CD4-positive, alpha-beta T cell (primary cell): ENCODE results near the gene EIPR1. TPM values are rescaled to one million over a fixed set of nuclear protein-coding genes. Genes with fewer than 3 reads are reported as not detected.
A peak's percentile ranks its signal among the peaks of the same experiment; 100 is the strongest.

Experiments used
- ATAC-seq: fragments of 200-7000 bp; cut with Tn5 transposase; one replicate; pipeline ENCODE4 v1.10.0; 2022; ENCODE audit warnings: mild to moderate bottlenecking; ENCODE audit not compliant: poor library complexity
- CTCF ChIA-PET: fragments of 350-600 bp; sonication (Branson Sonifier 250); formaldehyde crosslinking; loops from one replicate; lab custom pipeline; 2021; ENCODE audit warnings: antibody characterized with exemption, inconsistent platforms; lab: Charles Lee
- POLR2A ChIA-PET: fragments of 350-600 bp; sonication (Branson Sonifier 250); formaldehyde crosslinking; loops from one replicate; lab custom pipeline; 2021; ENCODE audit warnings: antibody characterized with exemption, inconsistent platforms; lab: Charles Lee
- DNase-seq, 14 experiments: peaks; one replicate each; pipeline ENCODE4 v3.0.0-alpha.2; 2013 to 2020; ENCODE audit warnings: mixed read lengths in 2 of 14
- H3K27ac ChIP-seq, 2 donors: one replicate each; pipeline versions ENCODE4 v1.5.1 to v1.7.0; 2013; ENCODE audit warnings: low read length in 2 of 2, low read depth in 1 of 2, mild to moderate bottlenecking in 1 of 2
- H3K27me3 ChIP-seq, 2 experiments: 1 replicate in 1 of 2; 2 replicates in 1 of 2; pipeline versions ENCODE4 v1.6.1 to v1.7.0; 2013; ENCODE audit warnings: low read length in 2 of 2, control low read depth in 1 of 2, mild to moderate bottlenecking in 1 of 2, moderate library complexity in 1 of 2; ENCODE audit not compliant: insufficient read depth in 2 of 2, control insufficient read depth in 1 of 2
- H3K36me3 ChIP-seq: one replicate; pipeline ENCODE4 v1.6.1; 2013; ENCODE audit warnings: low read length, control low read depth; ENCODE audit not compliant: insufficient read depth
- H3K4me1 ChIP-seq: one replicate; pipeline ENCODE4 v1.6.1; 2013; ENCODE audit warnings: low read length, control low read depth; ENCODE audit not compliant: insufficient read depth
- H3K4me3 ChIP-seq: one replicate; pipeline ENCODE4 v1.5.1; 2013; ENCODE audit warnings: mild to moderate bottlenecking, low read length, moderate library complexity
- H3K9me3 ChIP-seq, 2 experiments: 1 replicate in 1 of 2; 2 replicates in 1 of 2; pipeline versions ENCODE4 v1.6.1 to v1.7.0; 2013; ENCODE audit warnings: low read length in 2 of 2, mild to moderate bottlenecking in 2 of 2, control low read depth in 1 of 2, moderate library complexity in 1 of 2; ENCODE audit not compliant: control insufficient read depth in 1 of 2, insufficient read depth in 1 of 2
- H3K27ac Mint-ChIP-seq: one replicate; pipeline ENCODE4 v1.8.0; 2020; ENCODE audit warnings: mixed read lengths
- H3K27me3 Mint-ChIP-seq: one replicate; pipeline ENCODE4 v1.8.0; 2021; ENCODE audit warnings: mixed read lengths
- H3K36me3 Mint-ChIP-seq: one replicate; pipeline ENCODE4 v1.8.0; 2021; ENCODE audit warnings: low read depth, mixed read lengths
- H3K4me1 Mint-ChIP-seq: one replicate; pipeline ENCODE4 v1.8.0; 2021; ENCODE audit warnings: low read depth, mixed read lengths
- H3K4me3 Mint-ChIP-seq: one replicate; pipeline ENCODE4 v1.8.0; 2020; ENCODE audit warnings: mild to moderate bottlenecking, mixed read lengths
- H3K9me3 Mint-ChIP-seq: one replicate; pipeline ENCODE4 v1.8.0; 2020; ENCODE audit warnings: mixed read lengths
- intact Hi-C, 2 experiments: fragments of 100-400 bp; cut with DNase I in 1 of 2; cut with micrococcal nuclease in 1 of 2; formaldehyde crosslinking; loops; one replicate each; pipeline versions ENCODE4 v1.15.1 to v1.9.0; 2023 to 2025; cut with DNase I, micrococcal nuclease
- total RNA-seq, 174 experiments: library from RNA in 2 of 174; stranded (reverse) in 2 of 174; gene quantifications; one replicate each; pipeline ENCODE4 v1.2.3 and lab custom pipeline; 2021 to 2026
- TF ChIP-seq, protein P1 (sequence below): fragments of 200-600 bp; IDR thresholded peaks from one replicate; pipeline ENCODE4 v1.8.0; 2022; ENCODE audit warnings: antibody characterized with exemption, mild to moderate bottlenecking

EIPR1 gene
- total RNA-seq, 2 experiments from 2014 or later = 11.0 to 12.4 TPM

GRCh38 chr2:3173031-3173430 lies 204.6 kb downstream of the EIPR1 start:
- no peak overlapping the region for H3K4me3 Mint-ChIP-seq
- H3K27ac Mint-ChIP-seq = no peak overlapping the region
- peaks cover 49% of the 10 kb centered on the region for H3K36me3 Mint-ChIP-seq
- H3K27me3 Mint-ChIP-seq = no peaks in the 10 kb centered on the region
- DNase-seq = peak in 1 of 14 experiments; percentile 20
- Histone ChIP-seq H3K4me3 (no peak overlapping the region), H3K27me3 (no peaks in the 10 kb centered on the region), H3K9me3 (no peaks in the 10 kb centered on the region), H3K36me3 (peaks cover 17% of the 10 kb centered on the region), H3K4me1 (no peaks in the 10 kb centered on the region), H3K27ac (no peak overlapping the region)
- no peak for ATAC-seq
- TF ChIP-seq, protein P1, sequence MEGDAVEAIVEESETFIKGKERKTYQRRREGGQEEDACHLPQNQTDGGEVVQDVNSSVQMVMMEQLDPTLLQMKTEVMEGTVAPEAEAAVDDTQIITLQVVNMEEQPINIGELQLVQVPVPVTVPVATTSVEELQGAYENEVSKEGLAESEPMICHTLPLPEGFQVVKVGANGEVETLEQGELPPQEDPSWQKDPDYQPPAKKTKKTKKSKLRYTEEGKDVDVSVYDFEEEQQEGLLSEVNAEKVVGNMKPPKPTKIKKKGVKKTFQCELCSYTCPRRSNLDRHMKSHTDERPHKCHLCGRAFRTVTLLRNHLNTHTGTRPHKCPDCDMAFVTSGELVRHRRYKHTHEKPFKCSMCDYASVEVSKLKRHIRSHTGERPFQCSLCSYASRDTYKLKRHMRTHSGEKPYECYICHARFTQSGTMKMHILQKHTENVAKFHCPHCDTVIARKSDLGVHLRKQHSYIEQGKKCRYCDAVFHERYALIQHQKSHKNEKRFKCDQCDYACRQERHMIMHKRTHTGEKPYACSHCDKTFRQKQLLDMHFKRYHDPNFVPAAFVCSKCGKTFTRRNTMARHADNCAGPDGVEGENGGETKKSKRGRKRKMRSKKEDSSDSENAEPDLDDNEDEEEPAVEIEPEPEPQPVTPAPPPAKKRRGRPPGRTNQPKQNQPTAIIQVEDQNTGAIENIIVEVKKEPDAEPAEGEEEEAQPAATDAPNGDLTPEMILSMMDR = no peak
- intact Hi-C loops = loop anchor here in 1 of 2 experiments (10.0 kb wide), 1 partner anchor 132 kb away; no protein-coding TSS in a partner anchor
- ChIA-PET CTCF (no interaction called here), POLR2A (no interaction called here)
- H3K9me3 Mint-ChIP-seq = no peaks in the 10 kb centered on the region
- no peaks in the 10 kb centered on the region for H3K4me1 Mint-ChIP-seq

DNA sequence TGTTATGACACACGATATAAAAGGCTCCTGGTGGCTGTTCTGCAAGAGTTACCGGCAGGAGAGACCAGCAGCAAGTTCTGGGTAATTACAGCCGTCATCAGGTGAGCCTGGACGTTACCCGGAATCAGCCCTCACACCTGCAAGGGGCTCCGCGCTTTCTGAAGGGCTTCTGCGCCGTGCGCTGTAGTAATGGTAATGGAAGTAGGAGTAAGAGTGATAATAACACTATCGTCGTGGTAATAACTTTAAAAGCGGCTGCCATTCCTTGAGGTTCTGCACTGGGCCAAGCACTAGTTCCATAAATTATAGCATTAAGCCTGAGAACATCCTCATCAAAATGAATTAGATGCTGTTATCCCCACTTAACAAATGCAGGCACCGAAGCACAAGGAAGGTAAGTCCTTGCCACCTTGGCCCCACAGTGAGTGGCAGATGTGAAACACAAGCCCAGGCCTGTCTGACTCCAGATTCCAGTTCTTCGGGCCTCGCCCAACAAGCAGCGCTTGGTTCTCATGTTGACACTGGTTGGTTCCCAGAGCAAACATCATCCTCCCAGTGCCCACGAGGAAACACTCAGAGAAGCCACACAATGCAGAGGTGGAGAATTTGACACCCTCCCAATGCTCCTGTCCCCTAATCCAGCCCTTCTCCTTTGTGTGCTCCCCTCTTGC lies 205.2 kb downstream of the EIPR1 start:
- H3K36me3 Mint-ChIP-seq = peaks cover 48% of the 10 kb centered on the region
- Histone ChIP-seq H3K27ac (no peak overlapping the region), H3K4me1 (no peaks in the 10 kb centered on the region), H3K27me3 (no peaks in the 10 kb centered on the region), H3K9me3 (no peaks in the 10 kb centered on the region), H3K36me3 (peaks cover 12% of the 10 kb centered on the region), H3K4me3 (no peak overlapping the region)
- CTCF ChIA-PET = no interaction called here
- no peaks in the 10 kb centered on the region for H3K27me3 Mint-ChIP-seq
- TF ChIP-seq, protein P1 = no peak
- H3K4me3 Mint-ChIP-seq = no peak overlapping the region
- DNase-seq (peak in 1 of 14 experiments; percentile 12), ATAC-seq (no peak)
- H3K4me1 Mint-ChIP-seq = no peaks in the 10 kb centered on the region
- no peaks in the 10 kb centered on the region for H3K9me3 Mint-ChIP-seq
- intact Hi-C loops = loop anchor here in 1 of 2 experiments (10.0 kb wide), 1 partner anchor 132 kb away; no protein-coding TSS in a partner anchor
- POLR2A ChIA-PET = no interaction called here
- no peak overlapping the region for H3K27ac Mint-ChIP-seq

DNA sequence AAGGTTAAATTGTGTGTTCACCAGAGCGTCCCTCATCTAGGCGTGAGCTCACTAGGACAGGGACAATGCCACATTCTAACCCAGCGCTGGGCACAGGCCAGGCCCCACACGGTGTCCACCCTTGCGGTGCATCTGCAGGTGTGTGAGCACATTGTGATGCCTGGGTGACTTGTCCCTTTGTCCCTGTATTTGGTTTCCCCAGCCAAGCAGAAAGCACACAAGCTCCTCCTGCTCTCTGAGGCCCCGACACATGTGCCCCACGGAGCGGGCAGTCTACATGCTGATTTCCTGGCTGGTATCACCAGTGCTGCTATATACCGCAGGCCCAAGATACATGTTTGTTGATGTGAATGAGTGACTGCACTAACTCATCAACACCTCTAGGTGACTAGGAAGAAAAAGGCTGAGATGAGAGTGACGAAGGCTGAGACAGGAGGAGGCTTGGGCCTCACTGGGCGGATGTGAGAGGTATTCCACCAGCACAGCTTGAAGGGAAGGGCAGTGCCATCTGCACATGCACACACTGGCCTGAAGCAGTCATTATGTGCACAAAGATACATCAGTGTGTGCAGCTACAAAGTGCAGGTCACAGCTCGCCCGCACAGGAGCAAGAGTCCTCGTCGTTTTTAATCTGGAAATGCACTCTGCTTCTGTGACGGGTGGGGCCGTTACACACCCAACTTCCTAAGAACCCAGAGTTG lies 205.9 kb downstream of the EIPR1 start:
- H3K4me1 Mint-ChIP-seq = no peaks in the 10 kb centered on the region
- peaks cover 10% of the 10 kb centered on the region for H3K36me3 ChIP-seq
- POLR2A ChIA-PET = no interaction called here
- no peak overlapping the region for H3K4me3 ChIP-seq
- no peak for DNase-seq
- H3K9me3 ChIP-seq = peaks cover 0 to 6% of the 10 kb centered on the region in 2 experiments
- H3K27ac ChIP-seq = no peak overlapping the region
- H3K4me3 Mint-ChIP-seq = no peak overlapping the region
- TF ChIP-seq, protein P1 = no peak
- no peaks in the 10 kb centered on the region for H3K27me3 ChIP-seq
- no peak overlapping the region for H3K27ac Mint-ChIP-seq
- CTCF ChIA-PET = no interaction called here
- H3K27me3 Mint-ChIP-seq = no peaks in the 10 kb centered on the region
- intact Hi-C loops = loop anchor here in 1 of 2 experiments (10.0 kb wide), 1 partner anchor 133 kb away; no protein-coding TSS in a partner anchor
- H3K36me3 Mint-ChIP-seq = peaks cover 54% of the 10 kb centered on the region
- H3K9me3 Mint-ChIP-seq = no peaks in the 10 kb centered on the region
- ATAC-seq = no peak
- no peaks in the 10 kb centered on the region for H3K4me1 ChIP-seq
